ENCODE data around the gene WDR26. TPM values are rescaled to one million over a fixed set of nuclear protein-coding genes. Genes with fewer than 3 reads are reported as not detected.
"Not testable (repeated sequence)": the region's sequence is repeated elsewhere in the genome, so short reads cannot be mapped to it uniquely, and the experiment has no call there.

WDR26 gene
- polyA plus RNA-seq, 1 donor from 2014 or later, result 4.0 TPM

DNA sequence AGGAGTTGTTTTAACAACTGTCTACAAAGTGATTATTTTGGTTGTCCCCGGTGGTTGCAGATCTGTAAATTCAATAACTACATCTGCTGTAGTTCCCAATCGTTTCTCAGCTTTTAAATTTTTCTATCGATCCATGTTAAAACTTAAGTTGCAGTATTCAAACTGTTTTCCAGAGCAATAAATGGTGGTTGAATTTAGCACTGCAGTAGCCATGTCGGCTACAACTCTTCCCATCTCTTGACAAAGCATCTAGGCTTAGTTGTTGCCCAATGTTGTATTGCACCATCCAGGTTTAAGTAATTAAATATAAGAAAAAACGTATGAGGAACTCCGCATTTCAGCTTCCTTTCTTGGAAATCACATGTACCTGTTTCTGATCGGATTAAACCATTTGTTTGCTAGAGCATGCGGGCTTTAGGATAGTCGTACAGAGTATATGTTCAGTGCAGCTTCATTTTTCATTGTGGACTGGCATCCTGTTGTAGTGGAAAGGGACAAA is 76.9 kb downstream of the WDR26 start:
- Mint-ChIP-seq H3K27ac (peak overlapping the region; percentile 40 to 98 (median 55)), H3K36me3 (peaks cover 6% of the 10 kb centered on the region), H3K4me3 (peak overlapping the region; percentile 89 to 95 (median 93)), H3K9me3 (no peaks in the 10 kb centered on the region), H3K27me3 (no peaks in the 10 kb centered on the region), H3K4me1 (peaks cover 15 to 23% (median 15%) of the 10 kb centered on the region in 3 donors)

DNA sequence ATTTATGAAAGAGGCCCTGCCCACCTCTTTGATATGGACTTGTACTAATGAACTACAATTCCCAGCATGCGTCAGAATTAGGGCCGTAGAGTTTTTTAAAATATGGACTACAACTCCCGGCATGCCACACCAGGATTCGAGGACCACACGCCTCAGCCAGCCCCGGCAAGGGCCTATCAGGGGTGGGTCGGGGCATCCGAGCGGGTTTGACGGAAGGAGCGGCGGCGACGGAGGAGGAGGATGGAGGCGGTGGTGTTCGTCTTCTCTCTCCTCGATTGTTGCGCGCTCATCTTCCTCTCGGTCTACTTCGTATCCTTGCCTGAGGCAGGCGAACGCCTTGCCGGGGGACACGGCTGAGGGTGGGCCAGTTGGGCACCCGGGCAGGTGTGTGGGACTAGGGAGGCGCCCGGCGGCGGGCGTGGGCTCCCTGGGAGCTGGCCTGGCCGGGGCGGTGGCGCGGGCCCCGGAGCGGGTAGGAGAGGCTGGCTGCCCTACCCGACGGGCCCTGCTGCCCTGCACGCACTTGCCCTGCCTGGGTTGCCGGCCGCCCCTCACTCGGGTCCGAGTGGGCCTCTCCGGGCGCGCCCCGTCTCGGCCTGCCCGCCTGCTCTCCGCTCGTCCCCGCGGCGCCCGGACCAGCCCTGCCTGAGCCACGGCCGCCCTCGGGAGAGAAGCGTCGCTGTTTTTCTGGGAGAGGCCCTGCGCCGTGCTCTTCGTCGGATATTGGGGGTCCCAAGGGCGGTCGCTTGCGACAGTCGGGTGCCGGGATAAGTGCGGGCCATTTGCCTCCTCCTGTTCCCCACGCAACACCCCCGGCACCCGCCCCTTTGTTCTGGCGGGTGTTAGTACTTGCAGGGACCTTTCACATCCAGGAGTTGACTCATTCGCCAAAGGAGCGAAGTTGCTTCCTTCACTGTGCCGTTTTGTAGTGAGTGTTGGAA is 77.6 kb downstream of the WDR26 start, which contains the start of gene CNIH4:
TSS of gene CNIH4 (plus strand) at position 195 of the 941 bp plus-strand sequence. CDS start at position 241, 46 bp downstream.
- H3K27me3 Mint-ChIP-seq, result no peaks in the 10 kb centered on the region
- peaks cover 15 to 23% (median 15%) of the 10 kb centered on the region in 3 donors for H3K4me1 Mint-ChIP-seq
- H3K27ac Mint-ChIP-seq, result peak within 1 kb of the TSS; percentile 40 to 98 (median 85)
- H3K36me3 Mint-ChIP-seq, result peaks cover 4% of the 10 kb centered on the region
- no peaks in the 10 kb centered on the region for H3K9me3 Mint-ChIP-seq
- H3K4me3 Mint-ChIP-seq, result peak within 1 kb of the TSS; percentile 91 to 98 (median 95)

DNA sequence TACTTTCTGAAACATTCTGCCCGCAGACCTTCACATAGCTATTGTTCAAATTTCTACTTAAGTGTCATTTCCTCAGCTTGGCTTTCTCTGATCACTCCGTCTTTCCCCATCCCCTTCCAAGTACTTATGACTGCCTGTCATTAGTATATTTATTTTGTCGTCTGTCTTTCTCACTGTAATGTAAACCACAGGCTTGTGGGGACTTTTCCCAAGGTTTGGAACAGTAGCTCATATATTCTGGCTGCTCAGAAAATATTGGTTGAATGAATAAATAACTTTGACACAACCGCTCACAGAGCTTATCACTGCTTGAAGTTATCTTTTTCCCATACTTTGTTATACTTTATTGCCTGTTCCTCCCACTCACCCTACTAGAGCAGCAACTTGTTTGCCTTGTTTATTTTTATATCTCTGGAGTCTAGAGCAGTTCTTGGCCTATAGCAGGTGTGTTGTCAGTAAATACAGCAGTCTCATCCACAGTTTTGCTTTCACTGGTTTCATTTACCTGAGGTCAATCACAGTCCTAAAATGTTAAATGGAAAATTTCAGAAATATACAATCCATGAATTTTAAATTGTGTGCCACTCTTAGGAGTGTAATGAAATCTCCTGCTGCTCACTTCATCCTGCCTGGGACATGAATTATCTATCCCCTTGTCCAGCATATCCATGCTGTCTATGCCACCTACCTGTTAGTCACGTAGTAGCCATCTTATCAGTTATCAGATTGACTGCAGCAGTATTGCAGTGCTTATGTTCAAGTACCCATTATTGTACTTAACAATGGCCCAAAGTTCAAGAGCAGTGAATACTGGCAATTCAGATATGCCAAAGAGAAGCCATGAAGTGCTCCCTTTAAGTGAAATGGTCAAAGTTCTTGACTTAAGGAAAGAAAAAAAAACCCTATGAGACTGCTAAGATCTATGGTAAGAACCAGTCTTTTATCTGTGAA is 80.3 kb downstream of the WDR26 start:
- peaks cover 12 to 18% (median 15%) of the 10 kb centered on the region in 3 donors for H3K4me1 Mint-ChIP-seq
- no peaks in the 10 kb centered on the region for H3K9me3 Mint-ChIP-seq
- H3K27me3 Mint-ChIP-seq, result no peaks in the 10 kb centered on the region
- peaks cover 4% of the 10 kb centered on the region for H3K36me3 Mint-ChIP-seq
- H3K27ac Mint-ChIP-seq, result no peak overlapping the region
- peak overlapping the region in 1 of 4 donors; percentile 78 for H3K4me3 Mint-ChIP-seq

DNA sequence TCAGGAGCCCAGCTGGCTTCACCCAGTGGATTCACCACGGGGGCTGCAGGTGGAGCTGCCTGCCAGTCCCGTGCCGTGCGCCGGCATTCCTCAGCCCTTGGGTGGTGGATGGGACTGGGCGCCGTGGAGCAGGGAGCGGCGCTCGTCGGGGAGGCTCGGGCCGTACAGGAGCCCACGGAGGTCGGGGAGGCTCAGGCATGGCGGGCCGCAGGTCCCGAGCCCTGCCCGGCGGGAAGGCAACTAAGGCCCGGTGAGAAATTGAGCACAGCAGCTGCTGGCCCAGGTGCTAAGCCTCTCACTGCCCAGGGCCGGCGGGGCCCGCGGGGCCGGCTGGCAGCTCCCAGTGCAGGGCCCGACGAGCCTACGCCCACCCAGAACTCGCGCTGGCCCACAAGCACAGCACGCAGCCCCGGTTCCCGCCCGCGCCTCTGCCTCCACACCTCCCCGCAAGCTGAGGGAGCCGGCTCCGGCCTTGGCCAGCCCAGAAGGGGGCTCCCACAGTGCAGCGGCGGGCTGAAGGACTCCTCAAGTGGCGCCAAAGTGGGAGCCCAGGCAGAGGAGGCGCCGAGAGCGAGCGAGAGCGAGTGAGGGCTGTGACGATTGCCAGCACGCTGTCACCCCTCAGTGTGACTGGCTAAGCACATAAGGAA is 82.0 kb downstream of the WDR26 start:
- not testable (repeated sequence) for H3K36me3 Mint-ChIP-seq, H3K9me3 Mint-ChIP-seq

DNA sequence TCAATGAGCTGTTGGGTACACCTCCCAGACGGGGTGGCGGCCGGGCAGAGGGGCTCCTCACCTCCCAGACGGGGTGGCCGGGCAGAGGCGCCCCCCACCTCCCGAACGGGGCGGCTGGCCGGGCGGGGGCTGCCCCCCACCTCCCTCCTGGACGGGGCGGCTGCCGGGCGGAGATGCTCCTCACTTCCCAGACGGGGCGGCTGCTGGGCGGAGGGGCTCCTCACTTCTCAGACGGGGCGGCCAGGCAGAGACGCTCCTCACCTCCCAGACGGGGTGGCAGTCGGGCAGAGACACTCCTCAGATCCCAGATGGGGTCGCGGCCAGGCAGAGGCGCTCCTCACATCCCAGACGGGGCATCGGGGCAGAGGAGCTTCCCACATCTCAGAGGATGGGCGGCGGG is 84.9 kb downstream of the WDR26 start:
- not testable (repeated sequence) for H3K4me1 Mint-ChIP-seq, H3K4me3 Mint-ChIP-seq, H3K27ac Mint-ChIP-seq, H3K9me3 Mint-ChIP-seq, H3K36me3 Mint-ChIP-seq, H3K27me3 Mint-ChIP-seq

More for the DNA sequence above, 82.0 kb downstream of the WDR26 start:
- H3K27me3 Mint-ChIP-seq, H3K4me1 Mint-ChIP-seq, H3K27ac Mint-ChIP-seq, H3K4me3 Mint-ChIP-seq: not testable (repeated sequence)

DNA sequence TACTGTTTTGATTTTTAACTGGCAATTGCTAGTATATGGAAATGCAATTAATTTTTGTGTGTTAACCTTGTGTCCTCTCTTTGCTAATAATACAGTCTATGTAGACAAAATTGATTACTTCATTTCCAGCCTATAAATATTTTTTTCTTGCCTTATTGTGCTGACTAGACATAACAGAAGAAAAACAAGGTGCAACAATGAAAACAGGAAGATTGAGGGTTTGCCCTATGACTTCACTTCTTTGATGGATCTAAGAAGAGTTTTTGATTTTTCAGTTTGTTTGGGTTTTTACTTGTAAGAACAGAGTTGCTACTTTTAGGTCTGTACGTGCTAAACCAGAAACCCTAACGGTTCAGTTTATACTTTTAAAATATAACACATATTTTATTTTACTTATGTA is 86.5 kb downstream of the WDR26 start:
- peaks cover 2% of the 10 kb centered on the region for H3K27me3 Mint-ChIP-seq
- H3K4me3 Mint-ChIP-seq, result no peak overlapping the region
- no peak overlapping the region for H3K27ac Mint-ChIP-seq
- H3K36me3 Mint-ChIP-seq, result no peaks in the 10 kb centered on the region
- peaks cover 0 to 11% (median 3%) of the 10 kb centered on the region in 3 donors for H3K9me3 Mint-ChIP-seq
- no peaks in the 10 kb centered on the region for H3K4me1 Mint-ChIP-seq

DNA sequence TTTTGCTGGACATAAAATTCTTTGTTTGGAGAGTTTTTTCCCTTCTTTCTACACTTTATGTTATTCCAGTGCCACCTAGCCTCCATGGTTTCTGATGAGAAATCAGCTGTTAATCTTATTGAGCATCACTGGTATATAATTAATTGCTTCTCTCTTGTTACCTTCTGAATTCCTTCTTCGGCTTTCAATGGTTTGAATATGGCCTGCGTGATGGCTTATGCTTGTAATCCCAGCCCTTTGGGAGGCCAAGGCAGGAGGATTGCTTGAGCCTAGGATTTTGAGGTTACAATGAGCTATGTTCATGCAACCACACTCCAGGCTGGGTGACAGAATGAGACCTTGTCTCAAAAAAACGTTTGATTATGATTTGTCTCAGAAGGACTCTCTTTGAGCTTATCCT is 90.9 kb downstream of the WDR26 start:
- H3K4me1 Mint-ChIP-seq, result peaks cover 0 to 4% (median 3%) of the 10 kb centered on the region in 3 donors
- H3K27ac Mint-ChIP-seq, result no peak overlapping the region
- peaks cover 0 to 15% (median 11%) of the 10 kb centered on the region in 3 donors for H3K9me3 Mint-ChIP-seq
- H3K4me3 Mint-ChIP-seq, result no peak overlapping the region
- peaks cover 10% of the 10 kb centered on the region for H3K27me3 Mint-ChIP-seq
- peaks cover 4% of the 10 kb centered on the region for H3K36me3 Mint-ChIP-seq

DNA sequence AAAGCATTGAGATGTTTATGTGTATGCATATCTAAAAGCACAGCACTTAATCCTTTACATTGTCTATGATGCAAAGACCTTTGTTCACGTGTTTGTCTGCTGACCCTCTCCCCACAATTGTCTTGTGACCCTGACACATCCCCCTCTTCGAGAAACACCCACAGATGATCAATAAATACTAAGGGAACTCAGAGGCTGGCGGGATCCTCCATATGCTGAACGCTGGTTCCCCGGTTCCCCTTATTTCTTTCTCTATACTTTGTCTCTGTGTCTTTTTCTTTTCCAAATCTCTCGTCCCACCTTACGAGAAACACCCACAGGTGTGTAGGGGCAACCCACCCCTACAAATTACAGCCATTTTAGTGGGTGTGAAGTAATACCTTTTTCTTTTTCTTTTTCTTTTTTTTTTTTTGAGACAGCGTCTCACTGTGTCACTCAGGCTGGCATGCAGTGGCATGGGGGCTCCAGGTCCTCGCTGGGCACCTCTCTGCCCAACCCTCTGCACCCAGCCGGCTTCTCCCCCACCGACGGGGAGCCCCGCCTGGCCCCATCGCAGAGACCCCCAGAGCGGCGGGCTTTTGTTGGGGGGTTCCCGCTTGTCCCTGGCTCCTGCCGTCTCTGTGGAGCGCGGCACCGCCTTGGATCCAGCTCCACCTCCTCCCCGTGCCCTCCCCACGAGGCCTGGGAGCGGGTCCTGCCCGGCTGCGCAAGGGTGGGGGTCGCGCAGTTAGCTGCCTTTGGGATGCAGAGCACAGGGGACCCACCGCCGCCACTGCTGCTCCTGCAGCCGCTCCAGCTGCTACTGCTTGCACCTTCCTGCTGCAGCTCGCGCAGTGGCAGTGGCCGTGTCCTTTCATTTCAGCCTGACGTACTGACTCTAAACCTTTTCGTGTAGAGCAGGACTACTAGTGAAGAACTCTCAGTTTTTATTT is 93.9 kb downstream of the WDR26 start:
- Mint-ChIP-seq H3K9me3 (peaks cover 0 to 15% (median 14%) of the 10 kb centered on the region in 3 donors), H3K4me3 (peak overlapping the region in 3 of 4 donors; percentile 51 to 86 (median 74))
- H3K36me3 Mint-ChIP-seq, H3K27me3 Mint-ChIP-seq, H3K4me1 Mint-ChIP-seq, H3K27ac Mint-ChIP-seq: not testable (repeated sequence)

DNA sequence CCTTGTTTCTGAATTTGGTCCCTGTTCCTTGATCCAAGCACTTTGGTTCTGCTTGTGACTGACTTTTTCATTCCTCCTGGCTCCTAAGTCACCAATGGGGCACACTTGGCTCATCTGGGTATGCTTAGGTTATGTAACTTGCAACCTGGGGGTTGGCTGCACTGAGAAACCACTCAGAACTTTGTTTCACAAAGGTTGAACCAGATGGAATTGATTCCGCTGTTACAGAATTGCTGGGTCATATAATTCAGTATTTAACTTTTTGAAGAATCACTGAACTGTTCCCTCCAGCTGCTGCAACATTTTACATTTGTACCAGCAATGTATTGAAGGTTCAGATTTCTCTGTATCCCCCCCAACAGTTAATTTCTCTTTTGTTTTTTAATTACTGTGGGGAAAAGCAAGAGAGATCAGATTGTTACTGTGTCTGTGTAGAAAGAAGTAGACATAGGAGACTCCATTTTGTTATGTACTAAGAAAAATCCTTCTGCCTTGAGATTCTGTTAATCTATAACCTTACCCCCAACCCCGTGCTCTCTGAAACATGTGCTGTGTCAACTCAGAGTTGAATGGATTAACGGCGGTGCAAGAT is 95.1 kb downstream of the WDR26 start:
- peaks cover 8% of the 10 kb centered on the region for H3K27me3 Mint-ChIP-seq
- peaks cover 0 to 4% (median 3%) of the 10 kb centered on the region in 3 donors for H3K4me1 Mint-ChIP-seq
- H3K4me3 Mint-ChIP-seq, result no peak overlapping the region
- H3K27ac Mint-ChIP-seq, result no peak overlapping the region
- H3K9me3 Mint-ChIP-seq, result peaks cover 0 to 14% (median 11%) of the 10 kb centered on the region in 3 donors
- peaks cover 4% of the 10 kb centered on the region for H3K36me3 Mint-ChIP-seq

DNA sequence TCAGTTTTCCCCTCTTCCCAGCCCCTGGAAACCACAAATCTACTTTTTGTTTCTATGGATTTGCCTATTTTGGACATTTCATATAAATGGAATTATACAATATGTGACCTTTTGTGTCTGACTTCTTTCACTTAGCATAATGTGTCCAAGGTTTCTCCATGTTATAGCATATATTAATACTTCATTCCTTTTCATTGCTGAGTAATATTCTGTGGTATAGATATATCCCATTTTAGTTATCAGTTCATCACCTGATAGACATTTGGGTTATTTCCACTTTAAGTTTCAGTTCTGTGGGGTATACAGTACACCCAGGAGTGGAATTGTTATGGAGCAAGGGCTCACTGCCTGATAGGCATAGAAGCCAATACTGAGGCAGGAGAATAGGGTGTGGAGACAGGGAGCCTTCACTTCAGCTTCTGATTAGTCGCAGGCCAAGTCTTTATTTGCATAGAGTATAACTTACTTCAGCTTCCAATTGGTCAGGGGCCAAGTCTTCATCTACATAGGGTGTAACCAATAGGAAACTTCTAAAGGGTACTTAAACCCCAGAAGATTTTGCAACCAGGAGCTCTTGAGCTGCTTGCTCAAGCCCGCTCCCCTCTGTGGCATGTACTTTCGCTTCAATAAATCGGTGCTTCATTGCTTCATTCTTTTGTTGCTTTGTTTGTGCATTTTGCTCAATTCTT is 96.3 kb downstream of the WDR26 start:
- Mint-ChIP-seq H3K36me3 (peaks cover 4% of the 10 kb centered on the region), H3K27me3 (peaks cover 8% of the 10 kb centered on the region), H3K4me3 (no peak overlapping the region), H3K4me1 (peaks cover 3 to 8% (median 6%) of the 10 kb centered on the region in 3 donors), H3K27ac (no peak overlapping the region), H3K9me3 (peaks cover 0 to 13% (median 4%) of the 10 kb centered on the region in 3 donors)
